HepG2 (cell line): ENCODE measurements around the gene DNAJC5. TPM values are rescaled to one million over a fixed set of nuclear protein-coding genes. Genes with fewer than 3 reads are reported as not detected.

Experiments
- CHCHD3 ChIP-seq: sonication (generic); formaldehyde crosslinking; IDR thresholded peaks from 2 replicates; pipeline ENCODE4 v1.8.0; 2022; ENCODE audit warnings: mild to moderate bottlenecking, missing genetic modification reagents, moderate library complexity
- FOXM1 ChIP-seq: sonication (generic); formaldehyde crosslinking; IDR thresholded peaks from 2 replicates; pipeline ENCODE4 v1.5.0; 2020; ENCODE audit warnings: missing genetic modification reagents
- HNF4G ChIP-seq, 2 experiments: sonication (generic) in 1 of 2; formaldehyde crosslinking in 1 of 2; IDR thresholded peaks; 2 replicates each; pipeline versions ENCODE4 v1.4.0 to v1.6.1; 2011 to 2020; ENCODE audit warnings: borderline replicate concordance in 2 of 2, low read depth in 2 of 2, mild to moderate bottlenecking in 2 of 2, low read length in 1 of 2, missing genetic modification reagents in 1 of 2, moderate library complexity in 1 of 2
- MEIS1 ChIP-seq: sonication (generic); formaldehyde crosslinking; IDR thresholded peaks from 2 replicates; pipeline ENCODE4 v1.9.0; 2021; ENCODE audit warnings: mild to moderate bottlenecking, missing genetic modification reagents, moderate library complexity, borderline replicate concordance
- NR3C1 ChIP-seq: sonication (generic); formaldehyde crosslinking; IDR thresholded peaks from 2 replicates; pipeline ENCODE4 v1.4.0; 2020; ENCODE audit warnings: missing genetic modification reagents
- RBAK ChIP-seq: sonication (generic); formaldehyde crosslinking; IDR thresholded peaks from 2 replicates; pipeline ENCODE4 v1.5.1; 2020; ENCODE audit warnings: mild to moderate bottlenecking, missing genetic modification reagents
- SP4 ChIP-seq: sonication (generic); formaldehyde crosslinking; IDR thresholded peaks from 2 replicates; pipeline ENCODE4 v1.8.1; 2023; ENCODE audit warnings: mild to moderate bottlenecking, missing genetic modification reagents
- SRSF9 ChIP-seq: fragments of 200-400 bp; formaldehyde crosslinking; IDR thresholded peaks from 2 replicates; pipeline ENCODE4 v1.6.1; 2018; ENCODE audit warnings: borderline replicate concordance, mild to moderate bottlenecking, low read depth, low read length; ENCODE audit not compliant: insufficient read depth, poor library complexity, severe bottlenecking
- ZFAT ChIP-seq: sonication (generic); formaldehyde crosslinking; conservative IDR thresholded peaks from 2 replicates; pipeline ENCODE4 v1.8.1; 2023; ENCODE audit warnings: missing genetic modification reagents, inconsistent platforms
- ZFP90 ChIP-seq: sonication (generic); formaldehyde crosslinking; IDR thresholded peaks from 2 replicates; pipeline ENCODE4 v1.8.0; 2022; ENCODE audit warnings: missing genetic modification reagents, mild to moderate bottlenecking, inconsistent platforms, borderline replicate concordance
- ZMYM2 ChIP-seq: sonication (generic); formaldehyde crosslinking; IDR thresholded peaks from 2 replicates; pipeline ENCODE4 v1.8.0; 2022; ENCODE audit warnings: mild to moderate bottlenecking, missing genetic modification reagents
- ZNF274 ChIP-seq: sonication (generic); formaldehyde crosslinking; IDR thresholded peaks from 2 replicates; pipeline ENCODE4 v1.5.1; 2020; ENCODE audit warnings: mild to moderate bottlenecking, missing genetic modification reagents
- ZNF296 ChIP-seq: sonication (generic); formaldehyde crosslinking; conservative IDR thresholded peaks from 2 replicates; pipeline ENCODE4 v1.5.0; 2020; ENCODE audit warnings: mild to moderate bottlenecking, missing genetic modification reagents
- ZNF350 ChIP-seq: sonication (generic); formaldehyde crosslinking; IDR thresholded peaks from 2 replicates; pipeline ENCODE4 v1.4.0; 2020; ENCODE audit warnings: mild to moderate bottlenecking, low read depth, missing genetic modification reagents, borderline replicate concordance
- ZNF557 ChIP-seq: sonication (generic); formaldehyde crosslinking; IDR thresholded peaks from 2 replicates; pipeline ENCODE4 v1.4.0; 2020; ENCODE audit warnings: missing genetic modification reagents
- polyA plus RNA-seq, 8 experiments: library from polyadenylated mRNA; depleted of rRNA in 3 of 8; stranded (reverse) in 7 of 8; unstranded in 1 of 8; fragments of >200 nt; fragmentation: Illumina TruSeq in 4 of 8; extraction: Trizol in 4 of 8; gene quantifications; 2 replicates each; pipeline versions ENCODE4 v1.2.1 to v1.2.3, GENCODE V29; 2011 to 2016; ENCODE audit warnings: low read depth in 4 of 8, missing spikeins in 1 of 8, mixed read lengths in 1 of 8; ENCODE audit not compliant: insufficient read depth in 1 of 8
- total RNA-seq, 5 experiments: library from RNA; depleted of rRNA; stranded (reverse); fragments of >200 nt; fragmentation: Illumina TruSeq; extraction: Trizol; gene quantifications; 2 replicates each; pipeline ENCODE4 v1.2.3, GENCODE V29; 2016; ENCODE audit warnings: low read depth in 1 of 5
- TF ChIP-seq, protein P1 (sequence below): sonication (generic); formaldehyde crosslinking; IDR thresholded peaks from 2 replicates; pipeline ENCODE4 v1.5.1; 2020; ENCODE audit warnings: mild to moderate bottlenecking, missing genetic modification reagents, borderline replicate concordance
- TF ChIP-seq, protein P2 (sequence below): IDR thresholded peaks from 2 replicates; pipeline ENCODE4 v1.6.1; 2012; ENCODE audit warnings: low read depth, low read length, improper control_type of control experiment
- TF ChIP-seq, protein P3 (sequence below): sonication (generic); formaldehyde crosslinking; conservative IDR thresholded peaks from 2 replicates; pipeline ENCODE4 v1.4.0; 2020; ENCODE audit warnings: missing genetic modification reagents
- TF ChIP-seq, protein P4 (sequence below): IDR thresholded peaks from 2 replicates; pipeline ENCODE4 v1.6.1; 2016; ENCODE audit warnings: missing compliant biosample characterization, missing genetic modification reagents, borderline replicate concordance

The DNAJC5 gene
- total and polyA plus RNA-seq, 2 of the 13 experiments (the other 11 are each of a cell fraction or from before 2014, with no cell fraction given), result 42.8 to 64.5 TPM

DNA sequence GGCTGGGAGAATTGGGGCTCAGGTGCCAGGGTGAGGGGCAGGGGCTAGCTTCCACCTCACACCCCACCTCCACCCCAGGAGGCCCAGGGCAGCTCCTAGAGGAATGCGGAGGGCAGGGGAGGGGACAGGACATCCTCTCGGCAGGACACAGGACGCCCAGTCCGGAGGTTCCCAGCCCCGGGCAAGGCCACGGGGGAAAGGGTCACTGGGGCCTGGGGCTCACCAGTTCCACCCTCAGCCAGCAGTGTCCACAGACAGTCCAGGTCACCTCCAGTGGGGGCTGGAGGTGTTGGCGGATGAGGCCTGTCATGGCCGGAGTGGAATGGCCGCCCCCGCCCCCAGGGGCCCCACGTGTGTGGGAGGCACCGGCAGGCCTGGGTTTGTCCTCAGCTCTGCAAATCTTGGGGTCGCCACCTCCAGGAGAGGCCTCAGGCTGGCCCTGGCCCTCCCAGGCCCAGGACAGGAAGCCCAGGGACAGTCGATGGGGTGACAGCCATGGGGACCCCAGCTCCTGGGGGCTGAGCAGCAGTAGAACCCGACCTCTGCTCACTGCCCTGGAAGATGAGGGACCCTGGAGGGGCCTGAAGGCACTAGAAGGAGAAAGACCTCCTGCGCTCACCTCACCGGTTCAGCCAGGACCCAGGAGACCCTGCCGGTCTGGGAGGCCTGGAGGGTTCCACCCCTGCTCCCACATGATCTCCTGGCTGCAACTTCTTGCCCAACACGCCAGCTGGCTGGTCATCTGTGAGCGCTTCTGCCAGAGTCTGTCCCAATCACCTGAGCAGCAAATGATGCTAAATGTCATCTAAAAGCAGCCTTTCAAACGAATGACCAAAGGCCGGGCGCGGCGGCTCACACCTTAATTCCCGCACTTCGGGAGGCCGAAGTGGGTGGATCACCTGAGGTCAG, 46.7 kb upstream of the DNAJC5 start (continued):
- TF ChIP-seq, protein P1, sequence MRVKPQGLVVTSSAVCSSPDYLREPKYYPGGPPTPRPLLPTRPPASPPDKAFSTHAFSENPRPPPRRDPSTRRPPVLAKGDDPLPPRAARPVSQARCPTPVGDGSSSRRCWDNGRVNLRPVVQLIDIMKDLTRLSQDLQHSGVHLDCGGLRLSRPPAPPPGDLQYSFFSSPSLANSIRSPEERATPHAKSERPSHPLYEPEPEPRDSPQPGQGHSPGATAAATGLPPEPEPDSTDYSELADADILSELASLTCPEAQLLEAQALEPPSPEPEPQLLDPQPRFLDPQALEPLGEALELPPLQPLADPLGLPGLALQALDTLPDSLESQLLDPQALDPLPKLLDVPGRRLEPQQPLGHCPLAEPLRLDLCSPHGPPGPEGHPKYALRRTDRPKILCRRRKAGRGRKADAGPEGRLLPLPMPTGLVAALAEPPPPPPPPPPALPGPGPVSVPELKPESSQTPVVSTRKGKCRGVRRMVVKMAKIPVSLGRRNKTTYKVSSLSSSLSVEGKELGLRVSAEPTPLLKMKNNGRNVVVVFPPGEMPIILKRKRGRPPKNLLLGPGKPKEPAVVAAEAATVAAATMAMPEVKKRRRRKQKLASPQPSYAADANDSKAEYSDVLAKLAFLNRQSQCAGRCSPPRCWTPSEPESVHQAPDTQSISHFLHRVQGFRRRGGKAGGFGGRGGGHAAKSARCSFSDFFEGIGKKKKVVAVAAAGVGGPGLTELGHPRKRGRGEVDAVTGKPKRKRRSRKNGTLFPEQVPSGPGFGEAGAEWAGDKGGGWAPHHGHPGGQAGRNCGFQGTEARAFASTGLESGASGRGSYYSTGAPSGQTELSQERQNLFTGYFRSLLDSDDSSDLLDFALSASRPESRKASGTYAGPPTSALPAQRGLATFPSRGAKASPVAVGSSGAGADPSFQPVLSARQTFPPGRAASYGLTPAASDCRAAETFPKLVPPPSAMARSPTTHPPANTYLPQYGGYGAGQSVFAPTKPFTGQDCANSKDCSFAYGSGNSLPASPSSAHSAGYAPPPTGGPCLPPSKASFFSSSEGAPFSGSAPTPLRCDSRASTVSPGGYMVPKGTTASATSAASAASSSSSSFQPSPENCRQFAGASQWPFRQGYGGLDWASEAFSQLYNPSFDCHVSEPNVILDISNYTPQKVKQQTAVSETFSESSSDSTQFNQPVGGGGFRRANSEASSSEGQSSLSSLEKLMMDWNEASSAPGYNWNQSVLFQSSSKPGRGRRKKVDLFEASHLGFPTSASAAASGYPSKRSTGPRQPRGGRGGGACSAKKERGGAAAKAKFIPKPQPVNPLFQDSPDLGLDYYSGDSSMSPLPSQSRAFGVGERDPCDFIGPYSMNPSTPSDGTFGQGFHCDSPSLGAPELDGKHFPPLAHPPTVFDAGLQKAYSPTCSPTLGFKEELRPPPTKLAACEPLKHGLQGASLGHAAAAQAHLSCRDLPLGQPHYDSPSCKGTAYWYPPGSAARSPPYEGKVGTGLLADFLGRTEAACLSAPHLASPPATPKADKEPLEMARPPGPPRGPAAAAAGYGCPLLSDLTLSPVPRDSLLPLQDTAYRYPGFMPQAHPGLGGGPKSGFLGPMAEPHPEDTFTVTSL (CRISPR knock-in tag), result no peak
- no peak for TF ChIP-seq ZFP90 (CRISPR knock-in tag)
- TF ChIP-seq, protein P2, sequence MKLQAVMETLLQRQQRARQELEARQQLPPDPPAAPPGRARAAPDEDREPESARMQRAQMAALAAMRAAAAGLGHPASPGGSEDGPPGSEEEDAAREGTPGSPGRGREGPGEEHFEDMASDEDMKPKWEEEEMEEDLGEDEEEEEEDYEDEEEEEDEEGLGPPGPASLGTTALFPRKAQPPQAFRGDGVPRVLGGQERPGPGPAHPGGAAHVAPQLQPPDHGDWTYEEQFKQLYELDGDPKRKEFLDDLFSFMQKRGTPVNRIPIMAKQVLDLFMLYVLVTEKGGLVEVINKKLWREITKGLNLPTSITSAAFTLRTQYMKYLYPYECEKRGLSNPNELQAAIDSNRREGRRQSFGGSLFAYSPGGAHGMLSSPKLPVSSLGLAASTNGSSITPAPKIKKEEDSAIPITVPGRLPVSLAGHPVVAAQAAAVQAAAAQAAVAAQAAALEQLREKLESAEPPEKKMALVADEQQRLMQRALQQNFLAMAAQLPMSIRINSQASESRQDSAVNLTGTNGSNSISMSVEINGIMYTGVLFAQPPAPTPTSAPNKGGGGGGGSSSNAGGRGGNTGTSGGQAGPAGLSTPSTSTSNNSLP, result no peak
- no peak for TF ChIP-seq SP4 (CRISPR knock-in tag)
- TF ChIP-seq ZFAT (CRISPR knock-in tag), result no peak
- no peak for TF ChIP-seq ZNF274 (CRISPR knock-in tag)
- no peak for TF ChIP-seq MEIS1 (CRISPR knock-in tag)
- TF ChIP-seq SRSF9, result no peak
- TF ChIP-seq, protein P3, sequence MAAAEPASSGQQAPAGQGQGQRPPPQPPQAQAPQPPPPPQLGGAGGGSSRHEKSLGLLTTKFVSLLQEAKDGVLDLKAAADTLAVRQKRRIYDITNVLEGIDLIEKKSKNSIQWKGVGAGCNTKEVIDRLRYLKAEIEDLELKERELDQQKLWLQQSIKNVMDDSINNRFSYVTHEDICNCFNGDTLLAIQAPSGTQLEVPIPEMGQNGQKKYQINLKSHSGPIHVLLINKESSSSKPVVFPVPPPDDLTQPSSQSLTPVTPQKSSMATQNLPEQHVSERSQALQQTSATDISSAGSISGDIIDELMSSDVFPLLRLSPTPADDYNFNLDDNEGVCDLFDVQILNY (CRISPR knock-in tag), result no peak
- TF ChIP-seq, protein P4, sequence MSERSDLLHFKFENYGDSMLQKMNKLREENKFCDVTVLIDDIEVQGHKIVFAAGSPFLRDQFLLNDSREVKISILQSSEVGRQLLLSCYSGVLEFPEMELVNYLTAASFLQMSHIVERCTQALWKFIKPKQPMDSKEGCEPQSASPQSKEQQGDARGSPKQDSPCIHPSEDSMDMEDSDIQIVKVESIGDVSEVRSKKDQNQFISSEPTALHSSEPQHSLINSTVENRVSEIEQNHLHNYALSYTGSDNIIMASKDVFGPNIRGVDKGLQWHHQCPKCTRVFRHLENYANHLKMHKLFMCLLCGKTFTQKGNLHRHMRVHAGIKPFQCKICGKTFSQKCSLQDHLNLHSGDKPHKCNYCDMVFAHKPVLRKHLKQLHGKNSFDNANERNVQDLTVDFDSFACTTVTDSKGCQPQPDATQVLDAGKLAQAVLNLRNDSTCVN (CRISPR knock-in tag), result no peak
- no peak for TF ChIP-seq ZNF557 (CRISPR knock-in tag)
- no peak for TF ChIP-seq ZNF296 (CRISPR knock-in tag)
- no peak for TF ChIP-seq HNF4G (IDR thresholded peaks at IDR 0.05; ENCODE audit: borderline replicate concordance, low read depth, low read length)
- no peak for TF ChIP-seq HNF4G (CRISPR knock-in tag; IDR thresholded peaks at IDR 0.05; ENCODE audit: borderline replicate concordance, low read depth)
- no peak for TF ChIP-seq ZMYM2
- no peak for TF ChIP-seq CHCHD3 (CRISPR knock-in tag)
- no peak for TF ChIP-seq FOXM1
- no peak for TF ChIP-seq ZNF350 (CRISPR knock-in tag)
- no peak for TF ChIP-seq RBAK (CRISPR knock-in tag)
- TF ChIP-seq NR3C1, result no peak
